SK-N-SH (cell line): ENCODE measurements around the gene IVNS1ABP. TPM values are rescaled to one million over a fixed set of nuclear protein-coding genes. Genes with fewer than 3 reads are reported as not detected.

Experiments
- CTCF ChIA-PET: fragments of 300-600, 350-600 bp; formaldehyde crosslinking; extraction: SDS; loops from one replicate; lab custom pipeline; 2021; lab: Yijun Ruan, JAX
- POLR2A ChIA-PET: fragments of 350-600 bp; sonication (Branson Sonifier 250); formaldehyde crosslinking; extraction: SDS; loops from one replicate; lab custom pipeline; 2020; ENCODE audit warnings: antibody characterized with exemption, inconsistent platforms; lab: Yijun Ruan, JAX
- DNase-seq: peaks from one replicate; pipeline ENCODE4 v3.0.0; 2012
- H2AFZ ChIP-seq: fragments of 200-600 bp; sonication (generic); 2 replicates; pipeline ENCODE4 v1.8.1; 2016; ENCODE audit warnings: antibody characterized with exemption, mild to moderate bottlenecking, low read depth
- H3F3A ChIP-seq: fragments of 200-600 bp; sonication (generic); replicated peaks from 2 replicates; pipeline ENCODE3; 2016; ENCODE audit warnings: antibody characterized with exemption, mild to moderate bottlenecking; ENCODE audit not compliant: insufficient read depth
- H3K27ac ChIP-seq, 2 experiments: fragments of 200-500 bp in 1 of 2; fragments of 200-600 bp in 1 of 2; sonication (Bioruptor generic) in 1 of 2; sonication (generic), shearing (Covaris generic) in 1 of 2; 2 replicates each; pipeline versions ENCODE4 v1.5.1 to v1.6.1; 2014 to 2016; ENCODE audit warnings: low read depth in 2 of 2, inconsistent platforms in 1 of 2, low read length in 1 of 2, mild to moderate bottlenecking in 1 of 2, mixed read lengths in 1 of 2
- H3K27me3 ChIP-seq: fragments of 200-600 bp; sonication (generic), shearing (Covaris generic); 2 replicates; pipeline ENCODE4 v1.6.1; 2016; ENCODE audit warnings: mixed run types; ENCODE audit not compliant: insufficient read depth
- H3K36me3 ChIP-seq, 2 experiments: fragments of 200-500 bp in 1 of 2; fragments of 200-600 bp in 1 of 2; sonication (Bioruptor generic) in 1 of 2; sonication (generic) in 1 of 2; replicated peaks in 1 of 2; 2 replicates each; pipeline versions ENCODE3 to v1.5.1; 2014 to 2016; ENCODE audit warnings: low read length in 1 of 2, mild to moderate bottlenecking in 1 of 2; ENCODE audit not compliant: insufficient read depth in 2 of 2, control insufficient read depth in 1 of 2
- H3K4me1 ChIP-seq, 2 experiments: fragments of 200-500 bp in 1 of 2; fragments of 200-600 bp in 1 of 2; sonication (Bioruptor generic) in 1 of 2; sonication (generic), shearing (Covaris generic) in 1 of 2; 2 replicates each; pipeline versions ENCODE4 v1.5.1 to v1.6.1; 2014 to 2016; ENCODE audit warnings: low read depth in 1 of 2, low read length in 1 of 2, mixed run types in 1 of 2; ENCODE audit not compliant: insufficient read depth in 2 of 2, control insufficient read depth in 1 of 2
- H3K4me2 ChIP-seq: fragments of 200-600 bp; sonication (generic), shearing (Covaris generic); 2 replicates; pipeline ENCODE4 v1.6.1; 2017; ENCODE audit warnings: mixed run types
- H3K4me3 ChIP-seq, 2 experiments: fragments of 200-500 bp in 1 of 2; fragments of 200-600 bp in 1 of 2; sonication (Bioruptor generic) in 1 of 2; sonication (generic), shearing (Covaris generic) in 1 of 2; 2 replicates each; pipeline versions ENCODE4 v1.5.1 to v1.8.1; 2014 to 2016; ENCODE audit warnings: low read depth in 2 of 2, inconsistent platforms in 1 of 2, low read length in 1 of 2, mild to moderate bottlenecking in 1 of 2, mixed read lengths in 1 of 2, moderate library complexity in 1 of 2
- H3K79me2 ChIP-seq: fragments of 200-600 bp; sonication (generic); 2 replicates; pipeline ENCODE4 v1.8.1; 2017; ENCODE audit warnings: mild to moderate bottlenecking; ENCODE audit not compliant: insufficient read depth
- H3K9ac ChIP-seq: fragments of 200-600 bp; sonication (generic); 2 replicates; pipeline ENCODE4 v1.6.1; 2017; ENCODE audit warnings: mixed run types
- H3K9me2 ChIP-seq: fragments of 200-600 bp; sonication (generic); 2 replicates; pipeline ENCODE4 v1.6.1; 2017; ENCODE audit warnings: mixed run types
- H3K9me3 ChIP-seq: fragments of 200-600 bp; sonication (generic); 2 replicates; pipeline ENCODE4 v1.6.1; 2017; ENCODE audit warnings: mixed run types, mild to moderate bottlenecking, moderate library complexity
- H4K20me1 ChIP-seq: fragments of 200-600 bp; sonication (generic); 2 replicates; pipeline ENCODE4 v1.6.1; 2017; ENCODE audit warnings: mild to moderate bottlenecking, mixed run types; ENCODE audit not compliant: insufficient read depth
- ELF1 ChIP-seq: IDR thresholded peaks from 2 replicates; pipeline ENCODE4 v1.4.0; 2012
- EP300 ChIP-seq, 2 experiments: IDR thresholded peaks; 2 replicates each; pipeline versions ENCODE4 v1.4.0 to v1.6.1; 2012; ENCODE audit warnings: borderline replicate concordance in 1 of 2, low read depth in 1 of 2, low read length in 1 of 2
- EZH2phosphoT487 ChIP-seq: fragments of 200-600 bp; sonication (generic); IDR thresholded peaks from 2 replicates; pipeline ENCODE4 v1.6.1; 2017; ENCODE audit warnings: low read depth, mixed run types, mild to moderate bottlenecking, antibody characterized with exemption, moderate library complexity, borderline replicate concordance
- FOSL2 ChIP-seq: IDR thresholded peaks from 2 replicates; pipeline ENCODE4 v1.4.0; 2012; ENCODE audit warnings: low read depth, mild to moderate bottlenecking, moderate library complexity, borderline replicate concordance
- FOXM1 ChIP-seq: IDR thresholded peaks from 2 replicates; pipeline ENCODE4 v1.4.0; 2012; ENCODE audit warnings: low read depth, mild to moderate bottlenecking
- GATA2 ChIP-seq: sonication (generic); formaldehyde crosslinking; IDR thresholded peaks from 2 replicates; pipeline ENCODE4 v1.5.0; 2020; ENCODE audit warnings: mild to moderate bottlenecking, missing genetic modification reagents
- MEF2A ChIP-seq: IDR thresholded peaks from 2 replicates; pipeline ENCODE4 v1.4.0; 2012; ENCODE audit warnings: low read depth, borderline replicate concordance
- NFIC ChIP-seq: IDR thresholded peaks from 2 replicates; pipeline ENCODE4 v1.4.0; 2012; ENCODE audit warnings: borderline replicate concordance
- RAD21 ChIP-seq: IDR thresholded peaks from 2 replicates; pipeline ENCODE4 v1.6.1; 2012; ENCODE audit warnings: mild to moderate bottlenecking, low read length
- RXRA ChIP-seq: IDR thresholded peaks from 2 replicates; pipeline ENCODE4 v1.4.0; 2012; ENCODE audit warnings: low read depth, mild to moderate bottlenecking, borderline replicate concordance
- SIN3A ChIP-seq: IDR thresholded peaks from 2 replicates; pipeline ENCODE4 v1.6.1; 2012; ENCODE audit warnings: low read depth, mild to moderate bottlenecking, low read length, moderate library complexity, borderline replicate concordance
- SMC3 ChIP-seq: IDR thresholded peaks from 2 replicates; pipeline ENCODE4 v1.6.1; 2012; ENCODE audit warnings: low read depth, low read length, improper control_type of control experiment
- TAF1 ChIP-seq: IDR thresholded peaks from 2 replicates; pipeline ENCODE4 v1.6.1; 2012; ENCODE audit warnings: low read depth, mild to moderate bottlenecking, low read length, moderate library complexity, borderline replicate concordance
- TCF12 ChIP-seq: IDR thresholded peaks from 2 replicates; pipeline ENCODE4 v1.4.0; 2012
- YY1 ChIP-seq: IDR thresholded peaks from 2 replicates; pipeline ENCODE4 v1.4.0; 2012; ENCODE audit warnings: low read depth, mild to moderate bottlenecking
- ZBTB33 ChIP-seq: IDR thresholded peaks from 2 replicates; pipeline ENCODE4 v1.4.0; 2012; ENCODE audit warnings: low read depth, borderline replicate concordance
- whole genome bisulfite sequencing: methylation state at CpG from one replicate; pipeline ENCODE4 v1.1.6; 2017; ENCODE audit warnings: low lambda C conversion rate; 5-methylcytosine and 5-hydroxymethylcytosine counted together
- polyA plus RNA-seq, 3 experiments: library from polyadenylated mRNA; depleted of rRNA; stranded (reverse); fragments of >200 nt; gene quantifications; 2 replicates each; pipeline ENCODE4 v1.2.3, GENCODE V29; 2012
- TF ChIP-seq, protein P1 (sequence below): fragments of 150-350 bp; IDR thresholded peaks from 2 replicates; pipeline ENCODE4 v1.6.1; 2017; ENCODE audit warnings: antibody characterized with exemption, low read length, low read depth, borderline replicate concordance
- TF ChIP-seq, protein P2 (sequence below): IDR thresholded peaks from 2 replicates; pipeline ENCODE4 v1.4.0; 2012; ENCODE audit warnings: low read depth, borderline replicate concordance
- TF ChIP-seq, protein P3 (sequence below): IDR thresholded peaks from 2 replicates; pipeline ENCODE4 v1.6.1; 2012; ENCODE audit warnings: mild to moderate bottlenecking, low read depth, low read length, moderate library complexity

IVNS1ABP gene
- polyA plus RNA-seq, 1 of the 3 experiments (the other 2 are of a cell fraction) = 24.5 TPM

- TF ChIP-seq EP300 (IDR thresholded peaks at IDR 0.05; ENCODE audit: borderline replicate concordance in 1 of 2, low read depth in 1 of 2, low read length in 1 of 2) (no peak), TCF12 (no peak), RXRA (no peak), ELF1 (no peak), MEF2A (no peak), ZBTB33 (no peak), TAF1 (no peak), RAD21 (no peak), EZH2phosphoT487 (no peak), FOSL2 (no peak), SIN3A (no peak), FOXM1 (no peak), NFIC (no peak), SMC3 (no peak), GATA2 (CRISPR knock-in tag) (no peak), YY1 (no peak)
- TF ChIP-seq, protein P1, sequence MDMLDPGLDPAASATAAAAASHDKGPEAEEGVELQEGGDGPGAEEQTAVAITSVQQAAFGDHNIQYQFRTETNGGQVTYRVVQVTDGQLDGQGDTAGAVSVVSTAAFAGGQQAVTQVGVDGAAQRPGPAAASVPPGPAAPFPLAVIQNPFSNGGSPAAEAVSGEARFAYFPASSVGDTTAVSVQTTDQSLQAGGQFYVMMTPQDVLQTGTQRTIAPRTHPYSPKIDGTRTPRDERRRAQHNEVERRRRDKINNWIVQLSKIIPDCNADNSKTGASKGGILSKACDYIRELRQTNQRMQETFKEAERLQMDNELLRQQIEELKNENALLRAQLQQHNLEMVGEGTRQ = no peak
- TF ChIP-seq, protein P2, sequence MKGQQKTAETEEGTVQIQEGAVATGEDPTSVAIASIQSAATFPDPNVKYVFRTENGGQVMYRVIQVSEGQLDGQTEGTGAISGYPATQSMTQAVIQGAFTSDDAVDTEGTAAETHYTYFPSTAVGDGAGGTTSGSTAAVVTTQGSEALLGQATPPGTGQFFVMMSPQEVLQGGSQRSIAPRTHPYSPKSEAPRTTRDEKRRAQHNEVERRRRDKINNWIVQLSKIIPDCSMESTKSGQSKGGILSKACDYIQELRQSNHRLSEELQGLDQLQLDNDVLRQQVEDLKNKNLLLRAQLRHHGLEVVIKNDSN = no peak
- TF ChIP-seq, protein P3, sequence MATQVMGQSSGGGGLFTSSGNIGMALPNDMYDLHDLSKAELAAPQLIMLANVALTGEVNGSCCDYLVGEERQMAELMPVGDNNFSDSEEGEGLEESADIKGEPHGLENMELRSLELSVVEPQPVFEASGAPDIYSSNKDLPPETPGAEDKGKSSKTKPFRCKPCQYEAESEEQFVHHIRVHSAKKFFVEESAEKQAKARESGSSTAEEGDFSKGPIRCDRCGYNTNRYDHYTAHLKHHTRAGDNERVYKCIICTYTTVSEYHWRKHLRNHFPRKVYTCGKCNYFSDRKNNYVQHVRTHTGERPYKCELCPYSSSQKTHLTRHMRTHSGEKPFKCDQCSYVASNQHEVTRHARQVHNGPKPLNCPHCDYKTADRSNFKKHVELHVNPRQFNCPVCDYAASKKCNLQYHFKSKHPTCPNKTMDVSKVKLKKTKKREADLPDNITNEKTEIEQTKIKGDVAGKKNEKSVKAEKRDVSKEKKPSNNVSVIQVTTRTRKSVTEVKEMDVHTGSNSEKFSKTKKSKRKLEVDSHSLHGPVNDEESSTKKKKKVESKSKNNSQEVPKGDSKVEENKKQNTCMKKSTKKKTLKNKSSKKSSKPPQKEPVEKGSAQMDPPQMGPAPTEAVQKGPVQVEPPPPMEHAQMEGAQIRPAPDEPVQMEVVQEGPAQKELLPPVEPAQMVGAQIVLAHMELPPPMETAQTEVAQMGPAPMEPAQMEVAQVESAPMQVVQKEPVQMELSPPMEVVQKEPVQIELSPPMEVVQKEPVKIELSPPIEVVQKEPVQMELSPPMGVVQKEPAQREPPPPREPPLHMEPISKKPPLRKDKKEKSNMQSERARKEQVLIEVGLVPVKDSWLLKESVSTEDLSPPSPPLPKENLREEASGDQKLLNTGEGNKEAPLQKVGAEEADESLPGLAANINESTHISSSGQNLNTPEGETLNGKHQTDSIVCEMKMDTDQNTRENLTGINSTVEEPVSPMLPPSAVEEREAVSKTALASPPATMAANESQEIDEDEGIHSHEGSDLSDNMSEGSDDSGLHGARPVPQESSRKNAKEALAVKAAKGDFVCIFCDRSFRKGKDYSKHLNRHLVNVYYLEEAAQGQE = no peak
- Histone ChIP-seq H2AFZ (no peak overlapping the region), H3K9me2 (no peaks in the 10 kb centered on the region), H3K79me2 (no peaks in the 10 kb centered on the region), H3K4me2 (no peak overlapping the region), H3K9me3 (no peaks in the 10 kb centered on the region), H4K20me1 (no peaks in the 10 kb centered on the region), H3K4me3 (no peak overlapping the region), H3K36me3 (peaks cover 0 to 2% of the 10 kb centered on the region in 2 experiments), H3K27me3 (no peaks in the 10 kb centered on the region), H3F3A (no peaks in the 10 kb centered on the region), H3K9ac (no peak overlapping the region), H3K27ac (no peak overlapping the region), H3K4me1 (no peaks in the 10 kb centered on the region; a peak in 2 of 4 replicates)
- ChIA-PET POLR2A (no interaction called here), CTCF (interaction anchor here (0.6 to 1.0 kb wide), 2 partner anchors 10 to 303 kb away, joined by 3 to 4 read pairs; no protein-coding TSS in a partner anchor)
- no peak for DNase-seq
- 42% methylated on average over 3 of the region's 3 CpGs for WGBS
These were observed 49.7 kb downstream of the IVNS1ABP start for GRCh38 chr1:185267301-185267700.
